Measurements from ENCODE around the gene FRMD5.

Gene FRMD5

DNA sequence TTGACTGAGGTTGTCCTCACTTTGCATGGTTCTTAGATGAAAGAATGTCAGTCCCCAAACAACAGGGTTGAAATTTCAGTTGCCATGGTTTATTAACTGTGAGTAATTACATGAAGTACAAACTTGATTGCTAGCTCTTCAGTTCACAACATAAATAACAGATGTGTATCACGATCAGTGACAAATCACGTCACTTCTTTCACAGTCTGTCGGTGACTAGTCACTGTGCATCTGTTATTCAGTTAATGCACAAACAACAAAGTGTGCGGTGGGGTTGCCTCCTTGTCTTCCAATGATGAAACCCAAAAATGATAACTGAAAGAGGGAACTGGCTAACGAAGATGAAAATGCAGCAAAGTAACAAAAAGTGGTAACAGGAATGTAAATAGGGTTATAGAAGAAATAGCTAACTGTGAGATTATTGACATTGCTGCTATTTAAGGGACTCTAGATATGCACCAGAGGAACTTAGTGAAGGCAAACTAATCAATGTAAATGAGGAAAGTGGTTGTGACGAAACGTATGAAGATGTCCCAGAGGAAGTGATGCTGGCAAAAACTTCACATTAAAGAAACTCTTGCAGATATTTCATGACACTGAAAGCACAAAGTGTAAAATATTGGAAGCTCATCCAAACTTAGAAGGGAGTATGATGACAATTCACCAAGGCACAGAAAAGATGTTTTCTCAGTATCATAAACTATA, 208.9 kb downstream of the FRMD5 start:
- DNase-seq (ENCODE audit: low spot score) = no peak
- TF ChIP-seq, protein P1, sequence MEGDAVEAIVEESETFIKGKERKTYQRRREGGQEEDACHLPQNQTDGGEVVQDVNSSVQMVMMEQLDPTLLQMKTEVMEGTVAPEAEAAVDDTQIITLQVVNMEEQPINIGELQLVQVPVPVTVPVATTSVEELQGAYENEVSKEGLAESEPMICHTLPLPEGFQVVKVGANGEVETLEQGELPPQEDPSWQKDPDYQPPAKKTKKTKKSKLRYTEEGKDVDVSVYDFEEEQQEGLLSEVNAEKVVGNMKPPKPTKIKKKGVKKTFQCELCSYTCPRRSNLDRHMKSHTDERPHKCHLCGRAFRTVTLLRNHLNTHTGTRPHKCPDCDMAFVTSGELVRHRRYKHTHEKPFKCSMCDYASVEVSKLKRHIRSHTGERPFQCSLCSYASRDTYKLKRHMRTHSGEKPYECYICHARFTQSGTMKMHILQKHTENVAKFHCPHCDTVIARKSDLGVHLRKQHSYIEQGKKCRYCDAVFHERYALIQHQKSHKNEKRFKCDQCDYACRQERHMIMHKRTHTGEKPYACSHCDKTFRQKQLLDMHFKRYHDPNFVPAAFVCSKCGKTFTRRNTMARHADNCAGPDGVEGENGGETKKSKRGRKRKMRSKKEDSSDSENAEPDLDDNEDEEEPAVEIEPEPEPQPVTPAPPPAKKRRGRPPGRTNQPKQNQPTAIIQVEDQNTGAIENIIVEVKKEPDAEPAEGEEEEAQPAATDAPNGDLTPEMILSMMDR (IDR thresholded peaks at IDR 0.05; ENCODE audit: borderline replicate concordance, control extremely low read depth, extremely low read depth, insufficient read depth, missing control alignments) = no peak
- in situ Hi-C loops (cut with MboI; ENCODE audit: low sequenced_read_pairs, unreplicated experiment) = no loop called here

DNA sequence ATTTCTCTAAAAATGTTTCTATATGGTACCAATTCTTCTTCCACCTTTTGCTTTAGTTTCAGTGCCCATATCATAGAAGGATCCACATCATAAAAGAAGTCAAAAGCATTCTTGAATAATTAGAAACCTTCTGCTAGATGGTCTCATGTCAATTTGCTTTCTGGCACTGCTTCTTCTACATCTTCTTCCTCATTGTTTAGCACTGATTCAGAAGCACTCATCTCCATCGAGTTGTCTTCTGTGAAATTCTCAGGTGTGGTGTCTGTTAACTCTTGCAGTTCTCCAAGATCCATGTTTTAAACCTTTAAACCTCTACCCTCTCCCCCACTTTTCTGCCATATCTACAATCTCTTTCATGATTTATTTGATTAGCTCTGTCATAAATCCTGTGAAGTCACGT, 213.5 kb downstream of the FRMD5 start:
- in situ Hi-C loops (cut with MboI; ENCODE audit: low sequenced_read_pairs, unreplicated experiment) = no loop called here
- DNase-seq (ENCODE audit: low spot score) = no peak
- TF ChIP-seq, protein P1 (IDR thresholded peaks at IDR 0.05; ENCODE audit: borderline replicate concordance, control extremely low read depth, extremely low read depth, insufficient read depth, missing control alignments) = no peak

DNA sequence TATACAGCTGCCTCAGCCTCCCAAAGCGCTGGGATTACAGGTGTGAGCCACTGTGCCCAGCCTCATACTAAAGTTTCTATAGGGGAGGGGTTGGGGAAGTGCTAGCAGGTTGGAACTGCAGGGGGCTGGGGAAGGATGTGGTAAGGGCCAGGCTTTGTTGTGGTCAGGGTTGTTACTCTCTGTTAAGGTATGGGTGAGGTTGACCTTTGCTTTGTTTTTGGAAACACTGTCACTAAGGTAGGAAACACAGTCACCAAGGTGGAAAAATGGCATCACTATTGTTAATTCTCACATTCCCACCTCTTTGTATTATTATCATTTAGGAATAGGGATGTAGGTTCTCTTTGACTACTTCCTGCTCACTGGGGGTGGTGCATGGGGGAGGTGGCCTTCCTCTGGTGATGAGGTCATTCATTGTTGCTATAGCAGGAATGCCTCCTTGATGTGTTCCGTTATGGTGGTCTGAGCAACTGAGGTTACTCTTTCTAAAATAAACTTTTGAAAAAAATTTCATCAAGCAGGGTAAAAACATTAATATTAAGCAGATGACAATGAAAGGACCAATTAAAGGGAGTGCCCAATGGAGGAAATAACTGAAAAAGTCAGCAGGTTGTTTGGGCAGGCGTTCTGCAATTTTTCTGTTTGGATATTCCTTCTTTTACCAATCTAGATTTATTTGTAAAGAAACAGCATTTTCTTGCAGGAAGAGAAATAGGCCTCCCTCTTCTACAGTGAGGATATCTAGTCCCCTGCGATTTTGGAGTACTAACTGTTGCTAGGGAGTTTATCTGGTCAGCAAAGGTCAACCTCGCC, 217.8 kb downstream of the FRMD5 start:
- DNase-seq (ENCODE audit: low spot score) = no peak
- TF ChIP-seq, protein P1 (IDR thresholded peaks at IDR 0.05; ENCODE audit: borderline replicate concordance, control extremely low read depth, extremely low read depth, insufficient read depth, missing control alignments) = no peak
- in situ Hi-C loops (cut with MboI; ENCODE audit: low sequenced_read_pairs, unreplicated experiment) = no loop called here

DNA sequence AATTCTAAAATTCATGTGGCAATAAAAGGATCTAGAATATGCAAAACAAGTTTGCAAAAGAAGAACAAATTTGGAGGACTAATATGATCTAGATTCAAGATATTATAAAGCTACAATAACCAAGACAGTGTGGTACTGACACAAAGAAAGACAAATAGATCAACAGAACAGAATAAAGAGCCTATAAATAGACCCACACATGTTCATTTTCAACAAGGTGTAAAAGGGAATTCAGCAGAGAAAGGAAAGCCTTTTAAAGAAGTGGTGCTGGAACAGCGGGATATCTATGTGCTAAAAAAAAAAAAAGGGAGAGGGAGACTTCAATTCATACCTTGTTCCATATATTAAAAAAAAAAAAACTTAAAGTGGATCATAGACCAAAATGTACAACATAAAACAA, 219.3 kb downstream of the FRMD5 start:
- no peak for DNase-seq (ENCODE audit: low spot score)

GRCh38 chr15:43975326-43975725, 219.7 kb downstream of the FRMD5 start:
- TF ChIP-seq, protein P1 (IDR thresholded peaks at IDR 0.05; ENCODE audit: borderline replicate concordance, control extremely low read depth, extremely low read depth, insufficient read depth, missing control alignments) = no peak
- DNase-seq (ENCODE audit: low spot score) = no peak
- in situ Hi-C loops (cut with MboI; ENCODE audit: low sequenced_read_pairs, unreplicated experiment) = no loop called here

More for the DNA sequence above, 219.3 kb downstream of the FRMD5 start:
- in situ Hi-C loops (cut with MboI; ENCODE audit: low sequenced_read_pairs, unreplicated experiment) = no loop called here
- TF ChIP-seq, protein P1 (IDR thresholded peaks at IDR 0.05; ENCODE audit: borderline replicate concordance, control extremely low read depth, extremely low read depth, insufficient read depth, missing control alignments) = no peak

DNA sequence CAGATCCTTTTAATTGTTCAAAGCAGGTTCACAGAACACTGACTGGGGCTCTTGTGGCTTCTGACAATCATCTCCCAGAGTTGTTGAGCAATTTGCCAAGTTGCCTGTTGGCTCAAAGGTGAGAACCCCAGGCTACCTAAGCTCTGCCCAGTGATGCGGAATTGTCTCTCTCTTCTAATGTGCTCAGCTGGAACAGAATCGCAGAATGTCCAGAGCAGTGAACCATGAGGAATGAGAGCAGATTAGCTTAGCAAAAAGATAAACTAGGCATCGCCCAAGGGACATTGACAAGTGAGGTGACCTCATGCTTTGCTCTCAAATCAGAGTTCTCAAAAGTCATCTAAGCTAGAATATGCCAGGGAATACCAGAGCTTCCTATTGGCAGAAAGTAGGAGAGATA, 220.2 kb downstream of the FRMD5 start:
- TF ChIP-seq, protein P1 (IDR thresholded peaks at IDR 0.05; ENCODE audit: borderline replicate concordance, control extremely low read depth, extremely low read depth, insufficient read depth, missing control alignments) = no peak
- in situ Hi-C loops (cut with MboI; ENCODE audit: low sequenced_read_pairs, unreplicated experiment) = no loop called here

More for the DNA sequence above, 220.2 kb downstream of the FRMD5 start:
- peak; percentile 32 for DNase-seq (ENCODE audit: low spot score)

Measured in GM13976 (cell line).